IMR-90 (cell line): ENCODE data around the gene ADAMTS13. TPM values are rescaled to one million over a fixed set of nuclear protein-coding genes. Genes with fewer than 3 reads are reported as not detected.

Experiments
- ATAC-seq: fragments of 200-7000 bp; cut with Tn5 transposase; 2 replicates; pipeline ENCODE4 v1.9.1; 2020; ENCODE audit warnings: low read depth, mild to moderate bottlenecking, moderate library complexity
- BruUV-seq: library from RNA; stranded (reverse); fragments of 400-500 nt; replicated peaks from 2 replicates; lab custom pipeline; 2021; lab: Mats Ljungman, UMichigan
- CTCF ChIA-PET: fragments of 300-600 bp; formaldehyde crosslinking; extraction: SDS; loops from one replicate; lab custom pipeline; 2021; ENCODE audit warnings: antibody characterized with exemption; lab: Yijun Ruan, JAX
- POLR2A ChIA-PET: fragments of 300-600 bp; sonication (Branson Sonifier 250); formaldehyde crosslinking; loops from one replicate; lab custom pipeline; 2022; ENCODE audit warnings: antibody characterized with exemption; ENCODE audit not compliant: unreplicated experiment; lab: Charles Lee
- DNase-seq: peaks from one replicate; pipeline ENCODE4 v3.0.0; 2013
- H2AFZ ChIP-seq: replicated peaks from 2 replicates; pipeline ENCODE3; 2013; ENCODE audit warnings: low read length, mild to moderate bottlenecking; ENCODE audit not compliant: poor library complexity
- H2AK5ac ChIP-seq: 2 replicates; pipeline ENCODE4 v1.6.1; 2013; ENCODE audit warnings: low read depth, low read length, inconsistent platforms
- H2AK9ac ChIP-seq: replicated peaks from 2 replicates; pipeline ENCODE3; 2013; ENCODE audit warnings: mild to moderate bottlenecking, low read depth, low read length, moderate library complexity; ENCODE audit not compliant: poor library complexity
- H2BK120ac ChIP-seq: 2 replicates; pipeline ENCODE4 v1.6.1; 2013; ENCODE audit warnings: low read depth, low read length, inconsistent platforms
- H2BK15ac ChIP-seq: 3 replicates; pipeline ENCODE4 v1.6.1; 2013; ENCODE audit warnings: low read depth, low read length, inconsistent platforms
- H2BK20ac ChIP-seq: 2 replicates; pipeline ENCODE4 v1.6.1; 2013; ENCODE audit warnings: low read depth, mild to moderate bottlenecking, inconsistent platforms, low read length, moderate library complexity
- H2BK5ac ChIP-seq: 2 replicates; pipeline ENCODE4 v1.6.1; 2013; ENCODE audit warnings: mild to moderate bottlenecking, low read depth, low read length, inconsistent platforms; ENCODE audit not compliant: poor library complexity, severe bottlenecking
- H3K14ac ChIP-seq: replicated peaks from 2 replicates; pipeline ENCODE4 v1.6.1; 2013; ENCODE audit warnings: low read depth, low read length, inconsistent platforms
- H3K18ac ChIP-seq: 2 replicates; pipeline ENCODE4 v1.6.1; 2013; ENCODE audit warnings: low read depth, low read length, control low read depth
- H3K23ac ChIP-seq: 2 replicates; pipeline ENCODE4 v1.6.1; 2013; ENCODE audit warnings: low read depth, low read length, inconsistent platforms
- H3K27ac ChIP-seq: 2 replicates; pipeline ENCODE4 v1.5.1; 2013; ENCODE audit warnings: mild to moderate bottlenecking, control low read depth, low read length; ENCODE audit not compliant: insufficient read depth
- H3K27me3 ChIP-seq: 2 replicates; pipeline ENCODE4 v1.6.1; 2013; ENCODE audit warnings: low read length; ENCODE audit not compliant: control insufficient read depth, insufficient read depth
- H3K36me3 ChIP-seq: 2 replicates; pipeline ENCODE4 v1.6.1; 2013; ENCODE audit warnings: low read length, mixed read lengths; ENCODE audit not compliant: control insufficient read depth, insufficient read depth
- H3K4ac ChIP-seq: 2 replicates; pipeline ENCODE4 v1.6.1; 2013; ENCODE audit warnings: low read depth, low read length, inconsistent platforms
- H3K4me1 ChIP-seq: 2 replicates; pipeline ENCODE4 v1.6.1; 2013; ENCODE audit warnings: low read length, mixed read lengths; ENCODE audit not compliant: control insufficient read depth, insufficient read depth
- H3K4me2 ChIP-seq: 2 replicates; pipeline ENCODE4 v1.6.1; 2013; ENCODE audit warnings: low read depth, mild to moderate bottlenecking, control low read depth, low read length, moderate library complexity
- H3K4me3 ChIP-seq: 2 replicates; pipeline ENCODE4 v1.5.1; 2013; ENCODE audit warnings: low read depth, mild to moderate bottlenecking, control low read depth, low read length, moderate library complexity; ENCODE audit not compliant: insufficient read depth
- H3K56ac ChIP-seq: 2 replicates; pipeline ENCODE4 v1.6.1; 2013; ENCODE audit warnings: low read length, inconsistent platforms; ENCODE audit not compliant: insufficient read depth; ENCODE audit errors: extremely low read depth
- H3K79me1 ChIP-seq, 2 experiments: 2 replicates each; pipeline ENCODE4 v1.6.1; 2013; ENCODE audit warnings: low read length in 2 of 2, inconsistent platforms in 1 of 2, low read depth in 1 of 2
- H3K9ac ChIP-seq: 2 replicates; pipeline ENCODE4 v1.6.1; 2013; ENCODE audit warnings: low read depth, low read length, control low read depth
- H3K9me1 ChIP-seq: 2 replicates; pipeline ENCODE4 v1.6.1; 2013; ENCODE audit warnings: low read length, inconsistent platforms; ENCODE audit not compliant: insufficient read depth
- H3K9me3 ChIP-seq: 2 replicates; pipeline ENCODE4 v1.6.1; 2013; ENCODE audit warnings: low read length; ENCODE audit not compliant: control insufficient read depth, insufficient read depth
- H4K20me1 ChIP-seq: 2 replicates; pipeline ENCODE4 v1.6.1; 2013; ENCODE audit warnings: low read length, inconsistent platforms; ENCODE audit not compliant: insufficient read depth
- H4K5ac ChIP-seq: 2 replicates; pipeline ENCODE4 v1.6.1; 2013; ENCODE audit warnings: mild to moderate bottlenecking, low read depth, low read length, control low read depth
- H4K8ac ChIP-seq, 2 experiments: 2 replicates each; pipeline ENCODE4 v1.6.1; 2013; ENCODE audit warnings: low read depth in 2 of 2, low read length in 2 of 2, control low read depth in 1 of 2, inconsistent platforms in 1 of 2
- H4K91ac ChIP-seq: 2 replicates; pipeline ENCODE4 v1.6.1; 2013; ENCODE audit warnings: low read depth, low read length, inconsistent platforms; ENCODE audit not compliant: insufficient read depth
- CEBPB ChIP-seq: IDR thresholded peaks from 2 replicates; pipeline ENCODE4 v1.6.1; 2012; ENCODE audit warnings: low read depth, low read length, improper control_type of control experiment
- CHD1 ChIP-seq: IDR thresholded peaks from 2 replicates; pipeline ENCODE4 v1.6.1; 2012; ENCODE audit warnings: low read depth, low read length, improper control_type of control experiment
- FOS ChIP-seq: fragments of 150-350 bp; IDR thresholded peaks from 2 replicates; pipeline ENCODE4 v1.6.1; 2016; ENCODE audit warnings: low read depth, low read length
- MAFK ChIP-seq: IDR thresholded peaks from 2 replicates; pipeline ENCODE4 v1.6.1; 2012; ENCODE audit warnings: low read depth, low read length, improper control_type of control experiment
- MAZ ChIP-seq: IDR thresholded peaks from 2 replicates; pipeline ENCODE4 v1.6.1; 2012; ENCODE audit warnings: low read depth, mild to moderate bottlenecking, low read length, improper control_type of control experiment, moderate library complexity, borderline replicate concordance
- MXI1 ChIP-seq: IDR thresholded peaks from 2 replicates; pipeline ENCODE4 v1.6.1; 2012; ENCODE audit warnings: low read depth, mild to moderate bottlenecking, low read length, moderate library complexity, borderline replicate concordance
- NFE2L2 ChIP-seq: fragments of 150-350 bp; IDR thresholded peaks from 2 replicates; pipeline ENCODE4 v1.6.1; 2016; ENCODE audit warnings: low read depth, mild to moderate bottlenecking, low read length
- RAD21 ChIP-seq: IDR thresholded peaks from 2 replicates; pipeline ENCODE4 v1.6.1; 2012; ENCODE audit warnings: low read length, improper control_type of control experiment
- RCOR1 ChIP-seq: IDR thresholded peaks from 2 replicates; pipeline ENCODE4 v1.6.1; 2012; ENCODE audit warnings: mild to moderate bottlenecking, low read length, improper control_type of control experiment; ENCODE audit not compliant: insufficient replicate concordance
- WGBS, 2 experiments: methylation state at CpG; one replicate each; pipeline versions ENCODE4 v1.1.5 to v1.1.7; 2013; ENCODE audit warnings: missing lambda C conversion rate in 2 of 2; ENCODE audit not compliant: insufficient read length in 1 of 2; ENCODE audit errors: extremely low coverage in 2 of 2; 5-methylcytosine and 5-hydroxymethylcytosine counted together
- dilution Hi-C: fragments of 300-500 bp; cut with HindIII; formaldehyde crosslinking; loops from one replicate; pipeline ENCODE4 v1.14.3; 2018; ENCODE audit warnings: low sequenced_read_pairs; ENCODE audit not compliant: unreplicated experiment
- in situ Hi-C: fragments of 300-500 bp; cut with MboI; formaldehyde crosslinking; loops from 3 replicates; pipeline ENCODE4 v1.14.3; 2019; ENCODE audit warnings: low sequenced_read_pairs, inconsistent platforms, mixed read lengths
- intact Hi-C: fragments of 100-400 bp; cut with micrococcal nuclease; formaldehyde crosslinking; loops from 2 replicates; pipeline ENCODE4 v1.10.0; 2022
- polyA plus RNA-seq, 3 experiments: library from polyadenylated mRNA; depleted of rRNA; stranded (reverse); fragments of >200 nt; gene quantifications; 2 replicates each; pipeline ENCODE4 v1.2.3, GENCODE V29; 2012; ENCODE audit warnings: low replicate concordance in 1 of 3
- total RNA-seq: library from RNA; depleted of rRNA; stranded (reverse); fragments of >200 nt; gene quantifications from 2 replicates; pipeline ENCODE4 v1.2.3, GENCODE V29; 2012
- TF ChIP-seq, protein P1 (sequence below): fragments of 150-350 bp; IDR thresholded peaks from 2 replicates; pipeline ENCODE4 v1.6.1; 2017; ENCODE audit warnings: mild to moderate bottlenecking, antibody characterized with exemption, low read length, low read depth
- TF ChIP-seq, protein P2 (sequence below): fragments of 150-350 bp; IDR thresholded peaks from 2 replicates; pipeline ENCODE4 v1.6.1; 2016; ENCODE audit warnings: low read depth, mild to moderate bottlenecking, low read length, moderate library complexity, borderline replicate concordance
- TF ChIP-seq, protein P3 (sequence below): conservative IDR thresholded peaks from 2 replicates; pipeline ENCODE4 v1.5.1; 2012; ENCODE audit warnings: mild to moderate bottlenecking, low read depth, low read length, improper control_type of control experiment

ADAMTS13 gene
- total and polyA plus RNA-seq, 2 of the 4 experiments (the other 2 are of a cell fraction): 0.18 to 2.8 TPM

DNA sequence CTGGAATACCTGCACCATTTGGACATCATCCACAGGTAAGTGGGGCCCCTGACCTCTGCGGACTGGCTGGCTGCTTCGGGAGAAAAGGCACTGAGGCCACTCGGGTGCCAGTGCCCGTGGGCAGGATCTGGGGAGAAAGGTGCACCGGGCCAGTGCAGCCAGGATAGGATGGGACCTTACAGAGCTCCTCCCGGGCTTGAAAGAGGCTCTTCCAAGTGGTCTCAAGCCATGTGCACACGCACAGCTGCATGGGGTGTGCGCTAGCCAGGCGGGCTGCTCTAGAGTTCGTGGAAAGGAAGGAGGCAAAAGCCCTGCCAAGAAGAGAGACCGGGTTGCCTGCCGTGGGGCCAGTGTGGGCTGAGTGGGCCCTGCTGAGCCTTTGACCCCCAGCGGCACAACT is 32.6 kb upstream of the ADAMTS13 start:
- DNase-seq (no peak), ATAC-seq (no peak)
- intact Hi-C loops (no loop called here), in situ Hi-C loops (no loop called here), dilution Hi-C loops (no loop called here)
- no peak overlapping the region for H3K9ac ChIP-seq
- no peaks in the 10 kb centered on the region for H3K4me1 ChIP-seq
- no peak overlapping the region for H4K8ac ChIP-seq
- H3K9me3 ChIP-seq: no peaks in the 10 kb centered on the region
- no peak overlapping the region for H3K14ac ChIP-seq
- H2BK20ac ChIP-seq: no peak overlapping the region
- H3K9me1 ChIP-seq: no peaks in the 10 kb centered on the region
- H3K18ac ChIP-seq: no peak overlapping the region
- H3K23ac ChIP-seq: no peak overlapping the region
- H3K27me3 ChIP-seq: peaks cover 15% of the 10 kb centered on the region
- H2AK5ac ChIP-seq: no peak overlapping the region
- TF ChIP-seq RCOR1: no peak
- no peak for TF ChIP-seq CEBPB
- TF ChIP-seq FOS: no peak
- TF ChIP-seq NFE2L2: no peak
- TF ChIP-seq, protein P1, sequence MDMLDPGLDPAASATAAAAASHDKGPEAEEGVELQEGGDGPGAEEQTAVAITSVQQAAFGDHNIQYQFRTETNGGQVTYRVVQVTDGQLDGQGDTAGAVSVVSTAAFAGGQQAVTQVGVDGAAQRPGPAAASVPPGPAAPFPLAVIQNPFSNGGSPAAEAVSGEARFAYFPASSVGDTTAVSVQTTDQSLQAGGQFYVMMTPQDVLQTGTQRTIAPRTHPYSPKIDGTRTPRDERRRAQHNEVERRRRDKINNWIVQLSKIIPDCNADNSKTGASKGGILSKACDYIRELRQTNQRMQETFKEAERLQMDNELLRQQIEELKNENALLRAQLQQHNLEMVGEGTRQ: no peak
- TF ChIP-seq, protein P2, sequence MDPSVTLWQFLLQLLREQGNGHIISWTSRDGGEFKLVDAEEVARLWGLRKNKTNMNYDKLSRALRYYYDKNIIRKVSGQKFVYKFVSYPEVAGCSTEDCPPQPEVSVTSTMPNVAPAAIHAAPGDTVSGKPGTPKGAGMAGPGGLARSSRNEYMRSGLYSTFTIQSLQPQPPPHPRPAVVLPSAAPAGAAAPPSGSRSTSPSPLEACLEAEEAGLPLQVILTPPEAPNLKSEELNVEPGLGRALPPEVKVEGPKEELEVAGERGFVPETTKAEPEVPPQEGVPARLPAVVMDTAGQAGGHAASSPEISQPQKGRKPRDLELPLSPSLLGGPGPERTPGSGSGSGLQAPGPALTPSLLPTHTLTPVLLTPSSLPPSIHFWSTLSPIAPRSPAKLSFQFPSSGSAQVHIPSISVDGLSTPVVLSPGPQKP: no peak
- TF ChIP-seq MAZ: no peak
- TF ChIP-seq MAFK: no peak
- TF ChIP-seq CHD1: no peak
- TF ChIP-seq RAD21: no peak
- no peak for TF ChIP-seq MXI1
- TF ChIP-seq, protein P3, sequence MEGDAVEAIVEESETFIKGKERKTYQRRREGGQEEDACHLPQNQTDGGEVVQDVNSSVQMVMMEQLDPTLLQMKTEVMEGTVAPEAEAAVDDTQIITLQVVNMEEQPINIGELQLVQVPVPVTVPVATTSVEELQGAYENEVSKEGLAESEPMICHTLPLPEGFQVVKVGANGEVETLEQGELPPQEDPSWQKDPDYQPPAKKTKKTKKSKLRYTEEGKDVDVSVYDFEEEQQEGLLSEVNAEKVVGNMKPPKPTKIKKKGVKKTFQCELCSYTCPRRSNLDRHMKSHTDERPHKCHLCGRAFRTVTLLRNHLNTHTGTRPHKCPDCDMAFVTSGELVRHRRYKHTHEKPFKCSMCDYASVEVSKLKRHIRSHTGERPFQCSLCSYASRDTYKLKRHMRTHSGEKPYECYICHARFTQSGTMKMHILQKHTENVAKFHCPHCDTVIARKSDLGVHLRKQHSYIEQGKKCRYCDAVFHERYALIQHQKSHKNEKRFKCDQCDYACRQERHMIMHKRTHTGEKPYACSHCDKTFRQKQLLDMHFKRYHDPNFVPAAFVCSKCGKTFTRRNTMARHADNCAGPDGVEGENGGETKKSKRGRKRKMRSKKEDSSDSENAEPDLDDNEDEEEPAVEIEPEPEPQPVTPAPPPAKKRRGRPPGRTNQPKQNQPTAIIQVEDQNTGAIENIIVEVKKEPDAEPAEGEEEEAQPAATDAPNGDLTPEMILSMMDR: no peak
- no peak overlapping the region for H2BK15ac ChIP-seq
- no peaks in the 10 kb centered on the region; the same call in 1 of the 2 replicates for H4K20me1 ChIP-seq
- H2AFZ ChIP-seq: no peak overlapping the region
- BruUV-seq: no TSS peak
- no peaks in the 10 kb centered on the region for H3K79me1 ChIP-seq
- no peak overlapping the region for H3K4me2 ChIP-seq
- no peaks in the 10 kb centered on the region for H3K36me3 ChIP-seq
- H3K27ac ChIP-seq: no peak overlapping the region
- 82% methylated on average over 12 of the region's 13 CpGs; no CpG with 5 or more reads in 1 of the 2 experiments for WGBS, 2 experiments
- no peak overlapping the region for H3K4me3 ChIP-seq
- H4K5ac ChIP-seq: no peak overlapping the region
- ChIA-PET POLR2A (interaction anchor here (0.7 kb wide), 1 partner anchor 134 kb away, joined by 7 read pairs; no protein-coding TSS in a partner anchor), CTCF (no interaction called here)
- H2BK120ac ChIP-seq: no peak overlapping the region
- no peak overlapping the region for H2BK5ac ChIP-seq
- H3K4ac ChIP-seq: no peak overlapping the region
- H3K56ac ChIP-seq: no peak overlapping the region
- H4K91ac ChIP-seq: no peak overlapping the region
- H2AK9ac ChIP-seq: no peak overlapping the region
